ENCODE measurements around the gene TVP23A.
A peak's percentile ranks its signal among the peaks of the same experiment; 100 is the strongest.

The TVP23A gene

GRCh38 chr16:10817963-10818941 lies at the start of gene TVP23A:
Gene TVP23A (minus strand): TSS chr16:10818794. CDS start chr16:10818493, 301 bp downstream.
- DNase-seq: no peak

GRCh38 chr16:10868104-10868595 lies 49.6 kb upstream of the TVP23A start:
- no peak for DNase-seq

GRCh38 chr16:10867199-10867598 lies 48.6 kb upstream of the TVP23A start:
- DNase-seq: no peak

- DNase-seq: no peak
Observed at GRCh38 chr16:10865991-10866966, 47.7 kb upstream of the TVP23A start.

- peak; percentile 80 for DNase-seq
Observed at GRCh38 chr16:10862438-10862837, 43.8 kb upstream of the TVP23A start.

GRCh38 chr16:10859658-10860057 lies 41.1 kb upstream of the TVP23A start:
- no peak for DNase-seq

- no peak for DNase-seq
Observed at GRCh38 chr16:10859020-10859419, 40.4 kb upstream of the TVP23A start.

- no peak for DNase-seq
Observed at GRCh38 chr16:10858203-10858602, 39.6 kb upstream of the TVP23A start.

- no peak for DNase-seq
Observed at GRCh38 chr16:10856042-10856441, 37.4 kb upstream of the TVP23A start.

- no peak for DNase-seq
Observed at GRCh38 chr16:10852948-10853347, 34.4 kb upstream of the TVP23A start.

GRCh38 chr16:10852286-10852685 lies 33.7 kb upstream of the TVP23A start:
- no peak for DNase-seq

- DNase-seq: no peak
Observed at GRCh38 chr16:10851512-10851911, 32.9 kb upstream of the TVP23A start.

GRCh38 chr16:10850478-10850850 lies 31.9 kb upstream of the TVP23A start:
- no peak for DNase-seq

GRCh38 chr16:10849736-10850477 lies 31.3 kb upstream of the TVP23A start:
- no peak for DNase-seq

GRCh38 chr16:10847176-10847575 lies 28.6 kb upstream of the TVP23A start:
- DNase-seq: no peak

GRCh38 chr16:10846213-10846998 lies 27.8 kb upstream of the TVP23A start:
- DNase-seq: no peak

GRCh38 chr16:10840703-10841102 lies 22.1 kb upstream of the TVP23A start:
- no peak for DNase-seq

GRCh38 chr16:10839279-10839666 lies 20.7 kb upstream of the TVP23A start:
- no peak for DNase-seq

- no peak for DNase-seq
Observed at GRCh38 chr16:10838621-10839278, 20.2 kb upstream of the TVP23A start.

- no peak for DNase-seq
Observed at GRCh38 chr16:10836174-10836853, 17.7 kb upstream of the TVP23A start.
